Kidney epithelial cell (primary cell): ENCODE results near the gene CYSTM1. TPM values are rescaled to one million over a fixed set of nuclear protein-coding genes. Genes with fewer than 3 reads are reported as not detected.

Source experiments
- DNase-seq: peaks from one replicate; pipeline ENCODE4 v3.0.0-alpha.2; 2010; ENCODE audit warnings: low read depth
- H3K27me3 ChIP-seq: 2 replicates; pipeline ENCODE4 v1.6.0; 2011; ENCODE audit warnings: low read length; ENCODE audit not compliant: control insufficient read depth, insufficient read depth
- H3K36me3 ChIP-seq: 2 replicates; pipeline ENCODE4 v1.5.1; 2011; ENCODE audit warnings: low read length; ENCODE audit not compliant: control insufficient read depth, insufficient read depth
- H3K4me3 ChIP-seq: 2 replicates; pipeline ENCODE4 v1.5.1; 2011; ENCODE audit warnings: low read depth, mild to moderate bottlenecking, control low read depth, low read length
- total RNA-seq: library from RNA; depleted of rRNA; stranded (reverse); fragments of >200 nt; gene quantifications from 2 replicates; pipeline ENCODE4 v1.2.3, GENCODE V29; 2015
- TF ChIP-seq, protein P1 (sequence below): IDR thresholded peaks from 2 replicates; pipeline ENCODE4 v1.5.1; 2011; ENCODE audit warnings: mild to moderate bottlenecking, moderate library complexity, low read length, control low read depth, inconsistent platforms; ENCODE audit not compliant: insufficient read depth, poor library complexity, severe bottlenecking

The CYSTM1 gene
- total RNA-seq, 1 donor from 2014 or later: 176 TPM

DNA sequence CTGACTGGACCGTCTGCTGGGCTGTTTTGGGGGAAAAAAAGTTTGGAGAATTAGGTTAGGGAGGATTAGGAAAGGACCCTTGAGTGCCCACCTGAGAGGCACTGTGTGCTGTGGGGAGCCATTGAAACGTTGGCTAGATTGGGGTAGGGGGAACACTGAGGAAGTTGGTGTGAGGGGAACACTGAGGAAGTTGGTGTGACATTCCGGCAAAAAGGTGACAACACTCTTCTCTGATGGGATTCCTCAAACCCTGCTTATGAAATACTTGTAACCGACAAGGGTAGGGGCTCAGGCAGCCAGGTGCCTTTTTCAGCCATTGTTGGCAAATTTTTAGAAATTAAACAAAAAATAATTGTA lies 1.0 kb downstream of the CYSTM1 start:
- DNase-seq: no peak
- Histone ChIP-seq H3K4me3 (peak overlapping the region; percentile 98), H3K27me3 (no peaks in the 10 kb centered on the region), H3K36me3 (no peaks in the 10 kb centered on the region)
- TF ChIP-seq, protein P1, sequence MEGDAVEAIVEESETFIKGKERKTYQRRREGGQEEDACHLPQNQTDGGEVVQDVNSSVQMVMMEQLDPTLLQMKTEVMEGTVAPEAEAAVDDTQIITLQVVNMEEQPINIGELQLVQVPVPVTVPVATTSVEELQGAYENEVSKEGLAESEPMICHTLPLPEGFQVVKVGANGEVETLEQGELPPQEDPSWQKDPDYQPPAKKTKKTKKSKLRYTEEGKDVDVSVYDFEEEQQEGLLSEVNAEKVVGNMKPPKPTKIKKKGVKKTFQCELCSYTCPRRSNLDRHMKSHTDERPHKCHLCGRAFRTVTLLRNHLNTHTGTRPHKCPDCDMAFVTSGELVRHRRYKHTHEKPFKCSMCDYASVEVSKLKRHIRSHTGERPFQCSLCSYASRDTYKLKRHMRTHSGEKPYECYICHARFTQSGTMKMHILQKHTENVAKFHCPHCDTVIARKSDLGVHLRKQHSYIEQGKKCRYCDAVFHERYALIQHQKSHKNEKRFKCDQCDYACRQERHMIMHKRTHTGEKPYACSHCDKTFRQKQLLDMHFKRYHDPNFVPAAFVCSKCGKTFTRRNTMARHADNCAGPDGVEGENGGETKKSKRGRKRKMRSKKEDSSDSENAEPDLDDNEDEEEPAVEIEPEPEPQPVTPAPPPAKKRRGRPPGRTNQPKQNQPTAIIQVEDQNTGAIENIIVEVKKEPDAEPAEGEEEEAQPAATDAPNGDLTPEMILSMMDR: no peak

DNA sequence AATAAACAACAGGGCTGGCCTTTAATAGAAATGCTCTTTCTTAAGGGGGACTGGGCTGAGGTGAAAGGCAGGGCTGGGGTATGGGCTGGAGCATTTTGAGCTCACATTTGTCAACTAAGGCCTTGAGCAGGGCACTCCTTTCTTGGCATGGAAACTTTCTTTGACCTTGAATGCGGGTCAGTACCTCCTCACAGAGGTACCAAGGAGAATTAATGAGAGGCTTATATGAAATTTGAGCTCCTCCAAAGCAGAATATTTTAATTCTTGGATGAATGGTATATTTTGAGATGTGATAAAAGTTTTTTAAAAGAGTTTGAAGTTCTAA lies 3.1 kb downstream of the CYSTM1 start:
- TF ChIP-seq, protein P1: no peak
- no peaks in the 10 kb centered on the region for H3K36me3 ChIP-seq
- H3K27me3 ChIP-seq: no peaks in the 10 kb centered on the region
- H3K4me3 ChIP-seq: no peak overlapping the region
- DNase-seq: no peak

DNA sequence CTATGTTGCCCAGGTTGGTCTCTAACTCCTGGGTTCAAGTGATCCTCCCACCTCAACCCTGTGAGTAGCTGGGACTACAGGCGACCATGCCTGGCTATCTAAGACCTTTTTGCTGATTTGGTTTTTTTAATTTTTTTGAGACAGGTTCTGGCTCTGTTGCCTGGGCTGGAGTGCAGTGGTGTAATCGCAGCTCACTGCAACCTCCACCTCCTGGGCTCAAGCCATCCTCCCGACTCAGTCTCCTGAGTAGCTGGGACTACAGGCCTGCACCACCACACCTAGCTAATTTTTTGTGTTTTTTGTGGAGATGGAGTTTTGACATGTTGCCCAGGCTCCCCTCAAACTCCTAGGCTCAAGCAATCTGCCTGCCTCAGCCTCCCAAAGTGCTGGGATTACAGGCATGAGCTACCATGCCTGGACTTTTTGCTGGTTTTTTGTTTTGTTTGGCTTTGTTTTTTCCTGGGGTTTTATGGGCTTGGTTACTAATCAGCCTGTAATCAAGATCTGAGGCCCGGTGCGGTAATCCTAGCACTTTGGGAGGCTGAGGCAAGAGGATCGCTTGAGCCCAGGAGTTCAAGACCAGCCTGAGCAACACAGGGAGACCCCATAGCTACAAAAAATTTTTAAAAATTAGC lies 3.6 kb downstream of the CYSTM1 start:
- TF ChIP-seq, protein P1: no peak
- DNase-seq: no peak
- no peaks in the 10 kb centered on the region for H3K27me3 ChIP-seq
- no peak overlapping the region for H3K4me3 ChIP-seq
- H3K36me3 ChIP-seq: no peaks in the 10 kb centered on the region

GRCh38 chr5:140181002-140181483 lies 6.1 kb downstream of the CYSTM1 start:
- Histone ChIP-seq H3K4me3 (no peak overlapping the region), H3K27me3 (no peaks in the 10 kb centered on the region), H3K36me3 (no peaks in the 10 kb centered on the region)
- no peak for DNase-seq
- TF ChIP-seq, protein P1: no peak

- H3K36me3 ChIP-seq: no peaks in the 10 kb centered on the region
- TF ChIP-seq, protein P1: no peak
- no peak overlapping the region for H3K4me3 ChIP-seq
- H3K27me3 ChIP-seq: no peaks in the 10 kb centered on the region
- DNase-seq: no peak
These were observed 6.5 kb downstream of the CYSTM1 start for GRCh38 chr5:140181525-140181924.

DNA sequence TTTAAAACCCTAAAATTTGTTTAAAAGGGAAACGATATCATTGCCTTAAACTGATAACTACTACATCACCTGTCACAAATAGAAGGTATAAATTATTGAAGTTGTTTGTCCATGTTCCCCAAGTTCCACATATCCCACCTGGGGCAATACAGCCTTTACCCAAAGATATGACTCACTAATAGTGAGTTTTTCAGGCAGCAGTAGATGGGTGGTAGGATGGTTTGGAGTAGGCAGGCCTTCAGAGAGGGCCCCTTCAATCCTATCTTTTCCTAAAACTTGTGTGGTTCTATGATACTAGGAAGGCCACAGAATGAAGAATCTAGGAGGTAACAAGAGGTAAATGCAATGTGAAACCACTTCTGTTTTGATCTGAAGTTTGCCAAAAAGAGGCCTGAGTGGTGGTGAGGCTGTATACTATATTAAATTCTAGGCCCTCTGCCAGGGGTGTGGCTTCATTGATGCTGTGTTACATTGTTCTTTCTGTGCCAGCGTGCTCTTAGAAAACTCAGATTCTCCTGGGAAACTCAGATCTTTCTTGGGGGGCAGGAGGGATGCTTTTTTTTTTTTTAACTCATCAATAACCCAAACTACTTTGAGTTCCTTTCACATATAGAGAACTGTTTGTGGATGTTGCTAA lies 7.2 kb downstream of the CYSTM1 start:
- no peaks in the 10 kb centered on the region for H3K27me3 ChIP-seq
- TF ChIP-seq, protein P1: no peak
- no peaks in the 10 kb centered on the region for H3K36me3 ChIP-seq
- no peak for DNase-seq
- no peak overlapping the region for H3K4me3 ChIP-seq
